Body of pancreas (tissue), 4 donors: ENCODE measurements around the gene XKR8. TPM values are rescaled to one million over a fixed set of nuclear protein-coding genes. Genes with fewer than 3 reads are reported as not detected.

Experiments
- ATAC-seq: fragments of 150-250 bp; one replicate; pipeline ENCODE4 v1.9.1; 2016
- DNase-seq, 4 donors: peaks; one replicate each; pipeline ENCODE4 v3.0.0-alpha.2; 2019
- H3K27ac ChIP-seq, 4 donors: fragments of 200-600 bp; sonication (generic); 1 replicate in 3 of 4; 2 replicates in 1 of 4; pipeline versions ENCODE4 v1.5.1 to v1.6.1; 2016 to 2019; ENCODE audit warnings: mild to moderate bottlenecking in 1 of 4, mixed read lengths in 1 of 4, moderate library complexity in 1 of 4
- H3K27me3 ChIP-seq, 2 donors: fragments of 200-600 bp; sonication (generic); one replicate each; pipeline ENCODE4 v1.6.0; 2016; ENCODE audit warnings: mild to moderate bottlenecking in 1 of 2
- H3K36me3 ChIP-seq, 2 donors: fragments of 200-600 bp; sonication (generic); replicated peaks in 1 of 2; 2 replicates each; pipeline ENCODE4 v1.5.1; 2016; ENCODE audit warnings: low read depth in 2 of 2; ENCODE audit not compliant: insufficient read depth in 1 of 2
- H3K4me1 ChIP-seq: fragments of 200-600 bp; sonication (generic); one replicate; pipeline ENCODE4 v1.6.0; 2016
- H3K4me3 ChIP-seq, 2 donors: fragments of 200-600 bp; sonication (generic); 1 replicate in 1 of 2; 2 replicates in 1 of 2; pipeline ENCODE4 v1.5.1; 2016 to 2019
- H3K9me3 ChIP-seq, 3 donors: fragments of 200-600 bp; sonication (generic); 1 replicate in 2 of 3; 2 replicates in 1 of 3; pipeline ENCODE4 v1.5.1; 2016
- POLR2A ChIP-seq, 3 donors: fragments of 450-650 bp; IDR thresholded peaks; one replicate each; pipeline ENCODE4 v1.6.1; 2016; ENCODE audit warnings: antibody characterized with exemption in 3 of 3, mild to moderate bottlenecking in 2 of 3
- WGBS, 2 donors: methylation state at CpG; one replicate each; pipeline ENCODE4 v1.1.5; 2017; 5-methylcytosine and 5-hydroxymethylcytosine counted together
- intact Hi-C: fragments of 100-400 bp; cut with DNase I; formaldehyde crosslinking; loops from one replicate; pipeline ENCODE4 v1.15.1; 2023
- total RNA-seq, 2 donors: library from RNA; depleted of rRNA; stranded (reverse); fragments of >200 nt; gene quantifications; one replicate each; pipeline ENCODE4 v1.1.0, GENCODE V29; 2016
- TF ChIP-seq, protein P1 (sequence below), 7 experiments: fragments of 450-650 bp in 4 of 7; fragments of 200-600 bp in 3 of 7; sonication (generic) in 3 of 7; IDR thresholded peaks; one replicate each; pipeline ENCODE4 v1.5.1; 2016 to 2019; ENCODE audit warnings: antibody characterized with exemption in 7 of 7

Gene XKR8
- total RNA-seq, 2 donors from 2014 or later = 7.9 to 14.5 TPM

DNA sequence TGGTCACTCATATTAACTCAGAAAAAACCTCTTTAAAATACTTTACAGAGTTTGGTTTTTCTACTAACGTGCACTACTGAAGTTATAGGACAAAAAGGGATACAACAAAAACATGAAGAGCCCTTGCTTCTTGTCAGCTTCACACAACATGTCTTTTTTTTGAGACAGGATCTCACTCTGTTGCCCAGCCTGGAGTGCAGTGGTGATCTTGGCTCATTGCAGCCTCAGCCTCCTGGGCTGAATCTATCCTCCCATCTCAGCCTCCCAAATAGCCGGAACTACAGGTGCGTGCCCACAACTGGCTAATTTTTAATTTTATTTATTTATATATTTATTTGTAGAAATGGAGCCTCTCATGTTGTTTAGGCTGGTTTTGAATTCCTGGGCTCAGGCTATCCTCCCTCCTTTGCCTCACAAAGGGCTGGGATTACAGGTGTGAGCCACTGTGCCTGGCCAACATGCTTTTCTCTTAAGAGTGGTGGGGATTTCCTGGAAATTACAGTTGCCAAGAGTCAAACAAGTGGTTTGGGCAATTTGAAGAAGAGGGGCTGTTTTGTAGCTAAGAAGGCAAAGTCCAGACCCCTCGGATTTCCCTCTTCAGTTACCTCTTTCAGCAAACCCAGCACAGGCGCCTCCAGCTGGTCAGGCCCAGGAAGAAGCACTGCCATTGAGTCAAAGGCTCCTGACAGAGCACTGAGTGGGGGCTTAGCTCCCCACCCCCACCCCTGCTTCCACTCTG, 31.4 kb upstream of the XKR8 start:
- no peaks in the 10 kb centered on the region for H3K27me3 ChIP-seq
- intact Hi-C loops = no loop called here
- no peaks in the 10 kb centered on the region for H3K4me1 ChIP-seq
- DNase-seq (no peak), ATAC-seq (no peak)
- H3K4me3 ChIP-seq = no peak overlapping the region
- 65 to 72% methylated on average over 5 of the region's 5 CpGs for WGBS, 2 donors
- no peaks in the 10 kb centered on the region for H3K36me3 ChIP-seq
- H3K27ac ChIP-seq = no peak overlapping the region
- TF ChIP-seq POLR2A (IDR thresholded peaks at IDR 0.05) = no peak
- TF ChIP-seq, protein P1, sequence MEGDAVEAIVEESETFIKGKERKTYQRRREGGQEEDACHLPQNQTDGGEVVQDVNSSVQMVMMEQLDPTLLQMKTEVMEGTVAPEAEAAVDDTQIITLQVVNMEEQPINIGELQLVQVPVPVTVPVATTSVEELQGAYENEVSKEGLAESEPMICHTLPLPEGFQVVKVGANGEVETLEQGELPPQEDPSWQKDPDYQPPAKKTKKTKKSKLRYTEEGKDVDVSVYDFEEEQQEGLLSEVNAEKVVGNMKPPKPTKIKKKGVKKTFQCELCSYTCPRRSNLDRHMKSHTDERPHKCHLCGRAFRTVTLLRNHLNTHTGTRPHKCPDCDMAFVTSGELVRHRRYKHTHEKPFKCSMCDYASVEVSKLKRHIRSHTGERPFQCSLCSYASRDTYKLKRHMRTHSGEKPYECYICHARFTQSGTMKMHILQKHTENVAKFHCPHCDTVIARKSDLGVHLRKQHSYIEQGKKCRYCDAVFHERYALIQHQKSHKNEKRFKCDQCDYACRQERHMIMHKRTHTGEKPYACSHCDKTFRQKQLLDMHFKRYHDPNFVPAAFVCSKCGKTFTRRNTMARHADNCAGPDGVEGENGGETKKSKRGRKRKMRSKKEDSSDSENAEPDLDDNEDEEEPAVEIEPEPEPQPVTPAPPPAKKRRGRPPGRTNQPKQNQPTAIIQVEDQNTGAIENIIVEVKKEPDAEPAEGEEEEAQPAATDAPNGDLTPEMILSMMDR (IDR thresholded peaks at IDR 0.05) = no peak
- no peaks in the 10 kb centered on the region for H3K9me3 ChIP-seq

- H3K9me3 ChIP-seq = no peaks in the 10 kb centered on the region
- H3K4me1 ChIP-seq = peaks cover 12% of the 10 kb centered on the region
- no peak overlapping the region for H3K4me3 ChIP-seq
- DNase-seq = no peak
- intact Hi-C loops = no loop called here
- no peaks in the 10 kb centered on the region for H3K27me3 ChIP-seq
- H3K36me3 ChIP-seq = no peaks in the 10 kb centered on the region
- H3K27ac ChIP-seq = no peak overlapping the region
- 78% methylated on average over 6 of the region's 6 CpGs for WGBS, 2 donors
- TF ChIP-seq, protein P1 (IDR thresholded peaks at IDR 0.05) = no peak
- no peak for TF ChIP-seq POLR2A (IDR thresholded peaks at IDR 0.05)
- no peak for ATAC-seq
Observed at GRCh38 chr1:27931184-27931583, 28.6 kb upstream of the XKR8 start.

DNA sequence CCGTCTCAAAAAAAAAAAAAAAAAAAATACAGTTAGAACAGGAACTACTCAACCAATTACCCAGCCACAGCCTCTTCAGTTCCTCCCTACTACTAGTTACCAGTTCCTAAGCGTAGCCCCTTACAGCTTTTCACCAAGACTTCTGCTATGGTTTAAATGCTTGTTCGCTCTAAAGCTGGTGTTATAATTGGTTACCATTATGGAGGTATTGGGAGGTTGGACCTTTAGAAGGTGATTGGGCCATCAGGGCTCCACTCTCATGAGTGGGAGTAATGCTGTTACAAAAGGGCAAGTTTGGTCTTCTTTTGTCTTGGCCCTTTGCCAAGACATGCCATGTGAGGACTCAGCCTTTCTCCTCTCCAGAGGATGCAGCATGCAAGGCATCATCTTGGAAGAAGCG, 28.0 kb upstream of the XKR8 start:
- WGBS, 2 donors = 69 to 97% methylated on average over 4 of the region's 4 CpGs
- Histone ChIP-seq H3K27ac (no peak overlapping the region), H3K4me3 (no peak overlapping the region), H3K36me3 (no peaks in the 10 kb centered on the region), H3K27me3 (no peaks in the 10 kb centered on the region), H3K9me3 (no peaks in the 10 kb centered on the region), H3K4me1 (peaks cover 14% of the 10 kb centered on the region)
- TF ChIP-seq, protein P1 (IDR thresholded peaks at IDR 0.05) = no peak
- no peak for TF ChIP-seq POLR2A (IDR thresholded peaks at IDR 0.05)
- intact Hi-C loops = no loop called here
- no peak for ATAC-seq
- no peak for DNase-seq

DNA sequence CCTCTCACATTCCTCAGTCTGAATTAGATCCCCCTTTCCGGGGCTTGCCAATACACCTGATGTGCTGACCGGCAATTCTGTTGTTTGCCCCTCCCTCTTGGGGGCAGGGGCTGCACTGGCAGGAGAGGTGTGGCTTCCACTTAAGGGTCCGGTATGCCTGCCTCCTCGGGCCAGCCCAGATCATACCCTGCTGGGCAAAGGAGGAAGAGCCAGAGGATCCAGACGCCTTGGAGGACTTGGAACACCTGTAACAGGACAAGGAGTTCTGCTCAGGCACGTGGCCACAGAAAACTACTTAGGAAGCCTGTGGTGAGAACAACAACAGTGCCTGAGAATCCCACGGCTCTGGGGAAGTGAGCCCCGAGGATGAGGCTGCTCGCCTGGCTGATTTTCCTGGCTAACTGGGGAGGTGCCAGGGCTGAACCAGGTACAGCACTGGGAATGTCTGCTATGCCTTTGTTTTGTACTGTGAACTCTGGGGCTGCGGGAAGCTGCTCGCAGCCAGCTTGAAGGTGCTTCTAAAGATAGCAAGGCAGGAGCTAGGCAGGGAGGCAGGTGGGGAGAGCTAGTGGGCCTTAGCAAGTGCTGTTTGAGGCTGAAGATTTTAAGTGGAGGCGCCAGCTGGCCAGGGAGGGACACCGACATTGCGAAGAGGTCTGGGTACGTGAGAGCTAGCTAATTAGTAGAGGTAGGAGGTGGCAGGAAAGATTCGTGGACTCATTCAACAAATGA, 24.8 kb upstream of the XKR8 start, which contains the start of gene SMPDL3B:
Gene SMPDL3B, plus strand, starts transcription at position 183 of the 732 bp plus-strand sequence. Its CDS starts 184 bp downstream, at position 367.
- DNase-seq = peak; percentile 67 to 86 (median 83)
- ATAC-seq = peak; percentile 89
- no peaks in the 10 kb centered on the region for H3K36me3 ChIP-seq
- intact Hi-C loops = no loop called here
- peaks cover 14% of the 10 kb centered on the region for H3K4me1 ChIP-seq
- peak; percentile 50 to 79 (median 74) for TF ChIP-seq POLR2A (IDR thresholded peaks at IDR 0.05)
- TF ChIP-seq, protein P1 (IDR thresholded peaks at IDR 0.05) = peak in 5 of 7 experiments; percentile 7 to 52 (median 45)
- no peaks in the 10 kb centered on the region for H3K9me3 ChIP-seq
- H3K27ac ChIP-seq = peak within 1 kb of the TSS; percentile 45 to 69 (median 56)
- WGBS, 2 donors = 1 to 3% methylated on average over 10 to 16 of the region's 16 CpGs
- no peaks in the 10 kb centered on the region for H3K27me3 ChIP-seq
- peak within 1 kb of the TSS in 1 of 2 donors; percentile 34 for H3K4me3 ChIP-seq
